Hematopoietic multipotent progenitor cell treated with erythropoietin and hydrocortisone succinate and interleukin-3 and kit ligand, for 6 days (in vitro differentiated cells): ENCODE data around the gene EXOC3L2.
A peak's percentile ranks its signal among the peaks of the same experiment; 100 is the strongest.

ENCODE experiments used
- DNase-seq: peaks from one replicate; pipeline ENCODE4 v3.0.0-alpha.2; 2015

Gene EXOC3L2

GRCh38 chr19:45179072-45179891 lies 65.9 kb downstream of the EXOC3L2 start:
- DNase-seq = peak; percentile 46

DNA sequence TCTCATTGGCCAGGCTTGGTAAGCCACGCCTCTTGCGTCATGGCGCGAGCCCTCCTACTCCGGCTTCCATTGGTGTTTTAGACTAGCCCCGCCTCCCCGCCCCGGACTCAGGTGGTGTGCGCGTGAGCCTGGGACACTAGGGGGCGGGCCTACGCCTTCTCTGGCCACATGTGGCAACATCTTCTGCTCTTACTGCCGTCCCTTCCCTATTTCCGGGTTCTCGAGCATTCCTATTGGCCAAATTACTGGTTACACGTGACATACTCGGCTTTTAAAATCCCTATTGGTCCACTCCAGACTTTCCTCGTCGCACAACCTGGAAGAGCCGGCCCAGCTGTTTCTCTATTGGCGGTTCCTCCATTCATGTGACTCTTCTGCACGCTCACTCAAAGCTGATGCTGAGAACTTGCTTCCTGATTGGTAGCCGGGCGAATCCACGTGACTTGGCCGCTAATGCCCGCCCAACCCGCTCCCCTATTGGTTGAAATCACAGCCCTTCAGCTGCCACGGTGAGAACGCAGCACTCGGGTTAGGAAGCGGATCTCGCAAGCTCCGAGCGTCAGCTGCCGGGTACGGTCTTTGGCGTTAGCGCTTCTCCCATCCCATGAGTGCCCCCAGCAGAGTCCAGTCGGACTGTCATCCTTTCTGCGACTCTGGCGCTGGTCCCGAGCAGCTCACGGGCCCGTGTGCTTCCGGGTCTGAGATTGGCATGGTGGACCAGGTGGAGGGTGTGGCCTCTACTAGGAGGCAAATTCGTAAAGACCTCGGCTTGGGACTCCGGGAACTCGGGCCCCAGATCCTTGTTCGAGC lies 66.7 kb downstream of the EXOC3L2 start, which contains the start of gene BLOC1S3:
BLOC1S3 (plus strand) TSS at position 523 of the 810 bp plus-strand sequence. CDS start 513 bp downstream, outside the sequence.
- DNase-seq = peak; percentile 100

DNA sequence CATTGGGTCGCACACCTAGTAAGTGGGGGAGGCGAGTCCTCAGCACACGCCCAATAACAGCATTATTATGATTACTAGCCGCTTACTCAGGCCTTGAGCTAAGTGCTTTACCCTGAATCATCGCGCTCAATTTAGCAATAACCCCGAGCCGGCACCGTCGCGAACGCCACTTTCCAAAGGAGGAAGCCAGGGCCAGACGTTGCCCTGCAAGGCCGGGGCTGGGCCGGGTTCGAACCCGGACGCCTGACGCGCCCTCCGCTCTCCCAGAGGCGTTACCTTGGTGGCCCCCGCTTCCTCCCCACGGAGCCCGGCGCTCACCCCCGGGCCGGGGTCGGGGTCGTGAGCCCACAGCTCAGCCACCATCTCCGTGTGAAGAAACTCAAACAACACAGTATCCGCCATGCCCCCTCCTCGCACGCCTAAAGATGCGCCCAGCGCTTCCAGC lies 67.4 kb downstream of the EXOC3L2 start, which contains the start of gene TRAPPC6A:
TRAPPC6A (minus strand) TSS at position 421 of the 445 bp plus-strand sequence; CDS start at position 402, 19 bp downstream.
- peak; percentile 62 for DNase-seq

- DNase-seq = no peak
Measured at GRCh38 chr19:45175515-45176345, 69.5 kb downstream of the EXOC3L2 start.

DNA sequence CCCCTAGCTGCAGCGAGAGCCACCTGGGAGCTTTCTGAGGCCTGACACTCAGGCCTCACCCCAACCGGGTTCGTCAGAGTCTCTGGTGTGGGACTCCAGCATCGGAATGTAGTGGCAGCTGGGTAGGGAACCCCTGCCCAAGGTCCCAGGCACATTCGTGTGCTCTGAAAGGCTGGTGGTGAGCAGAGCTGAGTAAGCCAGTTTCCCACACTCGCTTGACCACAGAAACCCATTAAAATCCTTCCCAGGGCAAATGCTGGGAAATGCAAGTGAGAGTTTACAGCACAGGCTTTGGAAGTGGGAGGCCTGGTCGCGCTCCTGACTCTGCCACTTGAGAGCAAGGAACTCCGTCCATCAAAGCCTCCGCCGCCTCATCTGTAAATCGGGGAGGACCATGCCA lies 71.4 kb downstream of the EXOC3L2 start:
- DNase-seq = no peak

- peak; percentile 58 for DNase-seq
Measured at GRCh38 chr19:45172611-45173208, 72.5 kb downstream of the EXOC3L2 start.

GRCh38 chr19:45172173-45172572 lies 73.0 kb downstream of the EXOC3L2 start:
- peak; percentile 48 for DNase-seq

- peak; percentile 56 for DNase-seq
Measured at GRCh38 chr19:45171211-45171623, 74.0 kb downstream of the EXOC3L2 start.

- no peak for DNase-seq
Measured at GRCh38 chr19:45170146-45171106, 74.8 kb downstream of the EXOC3L2 start.

DNA sequence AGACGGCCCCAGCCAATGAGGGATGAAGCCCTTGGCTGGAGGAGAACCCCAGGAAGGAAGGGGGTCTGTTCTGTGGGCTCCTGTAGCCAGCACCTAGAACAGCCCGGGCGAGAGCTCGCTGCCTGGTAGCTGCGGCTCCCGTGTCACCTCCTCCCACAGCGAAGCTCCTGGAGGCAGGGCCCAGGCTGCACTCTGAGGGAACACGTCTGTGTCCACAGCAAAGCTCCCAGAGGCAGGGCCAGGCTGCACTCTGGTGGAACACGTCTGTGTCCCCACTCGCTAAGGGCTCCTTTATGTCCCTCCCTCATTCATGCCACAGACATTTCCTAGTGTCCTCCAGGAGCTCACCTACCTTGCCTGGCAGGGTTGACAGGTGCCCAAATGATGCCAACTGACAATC lies 75.6 kb downstream of the EXOC3L2 start:
- no peak for DNase-seq

DNA sequence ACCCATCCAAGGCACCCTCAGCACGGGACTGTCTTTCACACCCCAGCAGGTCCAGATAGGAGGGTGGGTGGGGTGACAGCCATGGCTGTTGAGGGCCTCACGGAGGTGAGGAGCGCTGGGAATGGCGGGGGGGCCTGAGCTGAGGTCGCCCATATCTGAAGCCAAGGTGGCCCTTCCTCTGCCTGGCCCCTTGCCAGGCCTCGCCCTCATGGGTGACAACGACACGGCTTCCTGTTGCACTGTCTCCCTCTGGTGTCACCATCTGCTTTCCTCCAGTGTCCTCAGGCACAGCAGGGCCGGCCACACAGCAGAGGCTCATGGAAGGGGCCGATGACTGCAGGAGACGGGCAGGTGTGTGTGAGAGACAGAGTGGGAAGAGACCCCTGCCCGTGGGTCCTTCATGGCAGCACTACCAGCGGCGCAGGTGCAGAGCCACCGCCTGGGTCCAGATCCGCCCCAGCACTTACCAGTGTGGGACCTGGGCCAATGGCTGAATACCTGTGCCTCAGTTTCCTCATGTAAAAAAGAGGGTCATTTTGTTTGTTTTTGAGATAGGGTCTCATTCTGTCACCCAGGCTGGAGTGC lies 76.3 kb downstream of the EXOC3L2 start:
- peak; percentile 62 for DNase-seq

DNA sequence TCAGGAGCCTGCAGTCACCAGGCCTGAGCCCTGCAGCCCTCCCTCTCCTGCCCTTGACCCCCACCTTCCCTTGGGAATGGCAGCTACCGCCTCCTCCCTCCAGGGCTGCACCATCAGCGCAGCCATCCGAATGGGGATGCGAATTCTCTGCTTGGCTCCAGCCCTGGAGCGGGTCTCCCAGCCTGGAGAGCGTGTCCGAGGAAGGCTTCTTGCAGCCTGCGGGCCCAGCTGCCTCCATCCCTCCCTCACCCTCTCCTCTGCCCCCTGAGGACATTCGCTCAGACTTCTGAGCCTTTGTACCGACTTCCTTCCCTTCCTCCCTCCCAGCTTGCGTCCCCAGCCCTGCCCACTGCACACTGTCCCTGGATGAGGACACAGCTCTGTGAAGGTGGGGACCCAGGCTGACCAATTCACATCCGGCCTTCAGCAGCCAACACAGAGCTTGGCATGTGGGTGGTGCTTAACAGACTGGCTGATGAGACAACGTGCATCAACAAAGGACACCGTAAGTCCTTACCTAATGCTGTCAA lies 78.4 kb downstream of the EXOC3L2 start:
- DNase-seq = no peak

DNA sequence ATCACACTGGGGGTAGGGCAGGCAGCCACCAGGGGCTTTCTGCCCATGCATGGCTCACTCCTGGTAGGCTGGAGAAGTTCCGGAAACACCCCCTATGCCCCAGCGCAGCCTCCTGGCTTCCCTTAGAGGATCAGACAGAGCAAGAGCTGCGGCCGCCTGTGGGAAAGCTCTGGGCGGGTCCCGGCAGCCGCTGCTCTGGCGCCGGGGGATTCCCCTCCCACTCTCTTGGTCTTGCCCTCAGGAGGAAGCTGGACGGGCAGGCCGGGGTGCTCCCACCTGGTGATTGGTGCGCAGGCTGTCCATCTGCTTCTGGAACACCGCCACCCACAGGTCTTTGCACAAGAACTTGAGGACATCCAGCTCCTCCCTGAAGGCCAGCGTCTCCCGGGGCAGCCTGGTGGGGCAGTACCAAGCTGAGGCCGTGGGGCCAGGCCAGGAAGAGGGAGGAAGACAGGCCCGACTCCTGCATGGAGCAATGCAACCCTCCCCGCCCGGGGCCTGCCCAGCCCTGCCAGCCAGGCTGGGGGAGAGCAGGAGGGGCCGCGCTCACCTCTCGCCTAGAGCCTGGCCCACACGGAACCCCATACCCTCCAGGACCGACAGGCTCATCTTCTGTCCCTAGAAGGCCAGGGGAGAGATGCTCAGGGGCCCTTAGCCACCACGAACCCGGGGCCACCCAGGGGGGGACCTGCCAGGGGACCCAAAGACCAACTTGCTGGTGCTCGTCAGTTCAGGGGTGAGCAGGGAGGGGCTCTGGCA lies 80.5 kb downstream of the EXOC3L2 start:
- DNase-seq = peak; percentile 73

GRCh38 chr19:45163751-45164460 lies 81.3 kb downstream of the EXOC3L2 start:
- DNase-seq = no peak

DNA sequence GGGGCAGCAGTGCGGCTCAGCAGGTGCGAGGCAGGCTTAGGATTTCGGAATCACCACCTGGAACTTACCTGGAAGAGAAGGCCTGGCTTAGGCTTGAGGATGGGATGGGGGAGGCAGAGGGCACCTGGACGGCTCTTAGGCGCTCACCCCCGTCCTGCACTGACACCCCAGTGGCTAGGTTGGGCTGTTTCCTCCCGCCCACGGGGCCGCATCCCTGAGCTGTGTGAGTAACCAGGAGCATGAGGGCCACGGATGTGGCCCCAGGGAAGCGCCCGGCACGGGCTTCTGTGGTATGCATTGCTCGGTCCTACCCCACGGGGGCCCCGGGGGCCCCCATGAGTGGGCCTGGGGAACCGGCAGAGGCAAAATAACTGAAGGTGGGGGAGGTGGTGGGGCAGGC lies 82.1 kb downstream of the EXOC3L2 start:
- DNase-seq = no peak

DNA sequence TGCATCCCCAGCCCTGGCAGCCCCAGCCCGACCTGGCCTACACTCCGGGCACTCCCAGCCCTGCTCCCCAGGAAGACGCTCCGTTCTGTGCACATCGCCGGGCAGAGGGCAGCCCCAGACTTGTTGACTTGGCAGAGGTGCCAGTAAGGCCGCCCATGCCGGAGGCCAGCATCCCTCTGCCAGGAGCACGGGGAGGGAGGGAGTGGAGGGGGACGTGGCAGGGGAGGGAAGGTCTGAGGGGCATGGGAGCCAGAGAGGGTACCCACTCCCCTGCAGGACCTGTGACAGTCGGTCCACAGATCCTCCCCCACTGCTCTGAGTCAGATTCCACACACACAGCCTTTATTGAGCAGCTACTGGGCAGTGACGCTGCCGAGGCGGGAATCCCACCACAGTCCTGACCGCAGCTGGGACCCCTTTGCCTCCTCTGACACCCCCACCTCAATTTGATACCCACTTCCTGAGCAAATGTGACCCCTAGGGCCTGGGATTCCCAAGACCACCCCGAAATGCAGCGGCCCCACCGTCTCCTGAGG lies 82.5 kb downstream of the EXOC3L2 start:
- no peak for DNase-seq
